Fibroblast of peridontal ligament (primary cell): ENCODE data around the gene HMG20A.
A peak's percentile ranks its signal among the peaks of the same experiment; 100 is the strongest.

Experiments
- DNase-seq: peaks from one replicate; pipeline ENCODE4 v3.0.0-alpha.2; 2010; ENCODE audit errors: extremely low read depth

The HMG20A gene

GRCh38 chr15:77430213-77430612 is 9.5 kb downstream of the HMG20A start:
- no peak for DNase-seq

- DNase-seq: no peak
Observed at GRCh38 chr15:77430652-77431051, 10.0 kb downstream of the HMG20A start.

GRCh38 chr15:77436822-77437221 is 16.1 kb downstream of the HMG20A start:
- DNase-seq: no peak

- no peak for DNase-seq
Observed at GRCh38 chr15:77437264-77437663, 16.6 kb downstream of the HMG20A start.

GRCh38 chr15:77440378-77440999 is 19.8 kb downstream of the HMG20A start:
- peak; percentile 58 for DNase-seq

- no peak for DNase-seq
Observed at GRCh38 chr15:77446840-77447390, 26.2 kb downstream of the HMG20A start.

GRCh38 chr15:77454265-77454664 is 33.6 kb downstream of the HMG20A start:
- no peak for DNase-seq

- DNase-seq: no peak
Observed at GRCh38 chr15:77454951-77455350, 34.3 kb downstream of the HMG20A start.

GRCh38 chr15:77455696-77456321 is 35.1 kb downstream of the HMG20A start:
- peak; percentile 86 for DNase-seq

GRCh38 chr15:77456746-77457145 is 36.1 kb downstream of the HMG20A start:
- no peak for DNase-seq

GRCh38 chr15:77457191-77457904 is 36.7 kb downstream of the HMG20A start:
- no peak for DNase-seq

- DNase-seq: peak; percentile 47
Observed at GRCh38 chr15:77457905-77458265, 37.2 kb downstream of the HMG20A start.

GRCh38 chr15:77459031-77459430 is 38.3 kb downstream of the HMG20A start:
- no peak for DNase-seq

GRCh38 chr15:77461486-77461885 is 40.8 kb downstream of the HMG20A start:
- peak; percentile 50 for DNase-seq

GRCh38 chr15:77464129-77464865 is 43.6 kb downstream of the HMG20A start:
- no peak for DNase-seq

- no peak for DNase-seq
Observed at GRCh38 chr15:77466521-77466920, 45.8 kb downstream of the HMG20A start.

- no peak for DNase-seq
Observed at GRCh38 chr15:77468896-77469295, 48.2 kb downstream of the HMG20A start.

GRCh38 chr15:77470235-77470634 is 49.5 kb downstream of the HMG20A start:
- DNase-seq: no peak

GRCh38 chr15:77473328-77473727 is 52.6 kb downstream of the HMG20A start:
- no peak for DNase-seq

GRCh38 chr15:77474310-77474988 is 53.8 kb downstream of the HMG20A start:
- no peak for DNase-seq

- DNase-seq: no peak
Observed at GRCh38 chr15:77475001-77475400, 54.3 kb downstream of the HMG20A start.

- no peak for DNase-seq
Observed at GRCh38 chr15:77475898-77476297, 55.2 kb downstream of the HMG20A start.
